Astrocyte (in vitro differentiated cells and primary cell): ENCODE data around the gene COA1. TPM values are rescaled to one million over a fixed set of nuclear protein-coding genes. Genes with fewer than 3 reads are reported as not detected.

Source experiments
- DNase-seq: peaks from one replicate; pipeline ENCODE4 v3.0.0-alpha.2; 2010; ENCODE audit warnings: low read depth
- FAIRE-seq: peaks from 2 replicates; lab custom pipeline; 2011; peaks lifted over from hg19 to GRCh38; lab: Jason Lieb, UNC
- H2AFZ ChIP-seq: 2 replicates; pipeline ENCODE4 v1.6.0; 2012; ENCODE audit warnings: low read depth, low read length, inconsistent platforms
- H3K27ac ChIP-seq: 2 replicates; pipeline ENCODE4 v1.5.1; 2011; ENCODE audit warnings: low read depth, low read length, inconsistent platforms
- H3K27me3 ChIP-seq: 2 replicates; pipeline ENCODE4 v1.6.0; 2011; ENCODE audit warnings: low read length, inconsistent platforms; ENCODE audit not compliant: insufficient read depth
- H3K36me3 ChIP-seq: 2 replicates; pipeline ENCODE4 v1.5.1; 2011; ENCODE audit warnings: low read length, inconsistent platforms; ENCODE audit not compliant: insufficient read depth
- H3K4me1 ChIP-seq: 2 replicates; pipeline ENCODE4 v1.5.1; 2011; ENCODE audit warnings: low read length, inconsistent platforms; ENCODE audit not compliant: insufficient read depth
- H3K4me2 ChIP-seq: 2 replicates; pipeline ENCODE4 v1.6.0; 2012; ENCODE audit warnings: low read length, inconsistent platforms
- H3K4me3 ChIP-seq: 2 replicates; pipeline ENCODE4 v1.5.1; 2011; ENCODE audit warnings: low read depth, mild to moderate bottlenecking, low read length, inconsistent platforms; ENCODE audit not compliant: insufficient read depth
- H3K79me2 ChIP-seq: 2 replicates; pipeline ENCODE4 v1.6.0; 2012; ENCODE audit warnings: mild to moderate bottlenecking, low read length, inconsistent platforms; ENCODE audit not compliant: insufficient read depth
- H3K9ac ChIP-seq: 2 replicates; pipeline ENCODE4 v1.6.0; 2012; ENCODE audit warnings: mild to moderate bottlenecking, low read length, inconsistent platforms
- H3K9me3 ChIP-seq: 2 replicates; pipeline ENCODE4 v1.5.1; 2012; ENCODE audit warnings: low read depth, mild to moderate bottlenecking, low read length, inconsistent platforms; ENCODE audit not compliant: insufficient read depth
- H4K20me1 ChIP-seq: 2 replicates; pipeline ENCODE4 v1.6.0; 2012; ENCODE audit warnings: low read length, inconsistent platforms; ENCODE audit not compliant: insufficient read depth
- H3K27ac Mint-ChIP-seq: one replicate; pipeline ENCODE4 v1.8.0; 2021; ENCODE audit warnings: mild to moderate bottlenecking, mixed read lengths; ENCODE audit not compliant: unreplicated experiment
- H3K27me3 Mint-ChIP-seq: one replicate; pipeline ENCODE4 v1.8.0; 2021; ENCODE audit warnings: low read depth, mixed read lengths; ENCODE audit not compliant: unreplicated experiment
- H3K36me3 Mint-ChIP-seq: one replicate; pipeline ENCODE4 v1.8.0; 2021; ENCODE audit warnings: low read depth, mixed read lengths; ENCODE audit not compliant: unreplicated experiment
- H3K4me1 Mint-ChIP-seq: one replicate; pipeline ENCODE4 v1.8.0; 2021; ENCODE audit warnings: low read depth, mixed read lengths; ENCODE audit not compliant: unreplicated experiment
- H3K4me3 Mint-ChIP-seq: one replicate; pipeline ENCODE4 v1.8.0; 2021; ENCODE audit warnings: mild to moderate bottlenecking, moderate library complexity, mixed read lengths; ENCODE audit not compliant: unreplicated experiment
- H3K9me3 Mint-ChIP-seq: one replicate; pipeline ENCODE4 v1.8.0; 2021; ENCODE audit warnings: mild to moderate bottlenecking, mixed read lengths; ENCODE audit not compliant: unreplicated experiment
- EZH2 ChIP-seq: IDR thresholded peaks from 2 replicates; pipeline ENCODE4 v1.6.1; 2012; ENCODE audit warnings: mild to moderate bottlenecking, low read length, inconsistent platforms; ENCODE audit not compliant: insufficient read depth
- total RNA-seq: library from RNA; stranded (reverse); gene quantifications from 2 replicates; pipeline ENCODE4 v1.2.1, GENCODE V29; 2021
- TF ChIP-seq, protein P1 (sequence below): IDR thresholded peaks from 2 replicates; pipeline ENCODE4 v1.5.1; 2011; ENCODE audit warnings: low read depth, mild to moderate bottlenecking, inconsistent platforms, low read length, moderate library complexity; ENCODE audit not compliant: insufficient read depth

COA1 gene
- total RNA-seq, 1 donor from 2014 or later: 47.0 TPM

DNA sequence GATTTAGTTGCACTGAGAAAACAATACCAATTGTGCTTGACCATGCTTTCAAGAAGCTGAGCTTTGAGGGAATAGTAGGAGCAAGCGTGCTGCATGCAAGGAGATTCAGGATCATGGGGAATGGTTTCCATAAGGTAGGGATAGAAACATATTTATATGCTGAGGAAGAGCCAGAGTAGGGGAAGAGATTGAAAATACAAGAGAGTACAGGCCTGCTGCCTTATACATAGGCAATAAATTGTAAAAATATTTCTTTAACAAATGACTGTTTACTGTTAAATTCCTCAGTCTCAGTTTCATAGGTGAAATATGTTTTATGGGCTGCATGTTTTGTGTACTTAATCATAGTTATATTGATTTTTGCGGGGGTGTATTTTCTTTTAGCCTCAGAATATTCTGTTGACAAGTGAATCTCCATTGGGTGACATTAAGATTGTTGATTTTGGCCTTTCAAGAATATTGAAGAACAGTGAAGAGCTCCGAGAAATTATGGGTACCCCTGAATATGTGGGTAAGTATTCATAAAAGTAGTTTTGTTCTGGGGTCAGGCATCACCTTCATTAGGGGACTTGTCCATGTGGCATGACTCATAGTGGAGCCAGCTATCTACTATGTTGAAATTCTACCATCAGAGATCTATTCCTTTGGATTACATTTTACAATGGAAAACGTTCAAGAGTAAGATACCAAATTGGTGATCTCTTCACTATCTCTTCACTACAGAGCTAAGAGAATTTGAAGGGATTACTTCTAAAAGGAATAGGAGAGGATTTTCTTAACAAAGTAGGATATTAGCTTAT is 109.9 kb downstream of the COA1 start:
- H3K27ac Mint-ChIP-seq: no peak overlapping the region
- Histone ChIP-seq H3K4me2 (no peak overlapping the region), H4K20me1 (peaks cover 50% of the 10 kb centered on the region), H3K36me3 (peaks cover 52% of the 10 kb centered on the region), H3K27me3 (no peaks in the 10 kb centered on the region), H3K9me3 (no peaks in the 10 kb centered on the region), H3K4me3 (no peak overlapping the region), H2AFZ (no peak overlapping the region), H3K4me1 (peaks cover 6% of the 10 kb centered on the region), H3K27ac (no peak overlapping the region), H3K79me2 (peaks cover 85% of the 10 kb centered on the region), H3K9ac (no peak overlapping the region)
- peaks cover 17% of the 10 kb centered on the region for H3K36me3 Mint-ChIP-seq
- H3K27me3 Mint-ChIP-seq: no peaks in the 10 kb centered on the region
- DNase-seq (no peak), FAIRE-seq (no peak)
- H3K4me1 Mint-ChIP-seq: peaks cover 11% of the 10 kb centered on the region
- H3K4me3 Mint-ChIP-seq: no peak overlapping the region
- TF ChIP-seq, protein P1, sequence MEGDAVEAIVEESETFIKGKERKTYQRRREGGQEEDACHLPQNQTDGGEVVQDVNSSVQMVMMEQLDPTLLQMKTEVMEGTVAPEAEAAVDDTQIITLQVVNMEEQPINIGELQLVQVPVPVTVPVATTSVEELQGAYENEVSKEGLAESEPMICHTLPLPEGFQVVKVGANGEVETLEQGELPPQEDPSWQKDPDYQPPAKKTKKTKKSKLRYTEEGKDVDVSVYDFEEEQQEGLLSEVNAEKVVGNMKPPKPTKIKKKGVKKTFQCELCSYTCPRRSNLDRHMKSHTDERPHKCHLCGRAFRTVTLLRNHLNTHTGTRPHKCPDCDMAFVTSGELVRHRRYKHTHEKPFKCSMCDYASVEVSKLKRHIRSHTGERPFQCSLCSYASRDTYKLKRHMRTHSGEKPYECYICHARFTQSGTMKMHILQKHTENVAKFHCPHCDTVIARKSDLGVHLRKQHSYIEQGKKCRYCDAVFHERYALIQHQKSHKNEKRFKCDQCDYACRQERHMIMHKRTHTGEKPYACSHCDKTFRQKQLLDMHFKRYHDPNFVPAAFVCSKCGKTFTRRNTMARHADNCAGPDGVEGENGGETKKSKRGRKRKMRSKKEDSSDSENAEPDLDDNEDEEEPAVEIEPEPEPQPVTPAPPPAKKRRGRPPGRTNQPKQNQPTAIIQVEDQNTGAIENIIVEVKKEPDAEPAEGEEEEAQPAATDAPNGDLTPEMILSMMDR: no peak
- TF ChIP-seq EZH2: no peak
- H3K9me3 Mint-ChIP-seq: no peaks in the 10 kb centered on the region

DNA sequence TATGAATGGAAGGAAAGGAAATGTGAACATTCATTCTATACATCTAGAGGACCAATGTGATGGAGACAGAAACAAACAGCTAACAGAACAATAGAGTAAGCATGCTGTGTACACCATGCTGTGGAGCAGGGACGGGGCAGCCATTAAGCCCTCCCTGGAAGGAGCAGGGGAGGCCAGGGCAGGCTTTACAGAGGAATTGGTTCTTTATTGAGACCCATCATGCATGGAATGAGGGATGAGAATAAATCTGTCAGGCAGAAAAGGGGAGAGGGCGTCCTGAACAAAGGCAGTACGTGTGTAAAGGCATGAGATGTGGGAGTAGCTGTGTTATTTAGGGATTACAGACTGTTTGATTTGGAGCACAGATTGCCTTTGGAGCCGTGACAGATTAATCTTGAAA is 111.2 kb downstream of the COA1 start:
- H3K36me3 ChIP-seq: peaks cover 41% of the 10 kb centered on the region
- H3K4me3 ChIP-seq: no peak overlapping the region
- H3K9ac ChIP-seq: no peak overlapping the region
- no peaks in the 10 kb centered on the region for H3K9me3 ChIP-seq
- no peak overlapping the region for H3K27ac Mint-ChIP-seq
- peaks cover 18% of the 10 kb centered on the region for H3K36me3 Mint-ChIP-seq
- no peak overlapping the region for H3K4me2 ChIP-seq
- H3K27ac ChIP-seq: no peak overlapping the region
- H3K27me3 Mint-ChIP-seq: no peaks in the 10 kb centered on the region
- H3K9me3 Mint-ChIP-seq: no peaks in the 10 kb centered on the region
- H3K27me3 ChIP-seq: no peaks in the 10 kb centered on the region
- H3K4me1 ChIP-seq: peaks cover 9% of the 10 kb centered on the region
- TF ChIP-seq, protein P1: no peak
- no peak for TF ChIP-seq EZH2
- H3K4me1 Mint-ChIP-seq: peaks cover 14% of the 10 kb centered on the region
- no peak for FAIRE-seq
- H2AFZ ChIP-seq: no peak overlapping the region
- peaks cover 95% of the 10 kb centered on the region for H3K79me2 ChIP-seq
- no peak for DNase-seq
- peaks cover 60% of the 10 kb centered on the region for H4K20me1 ChIP-seq
- H3K4me3 Mint-ChIP-seq: no peak overlapping the region

DNA sequence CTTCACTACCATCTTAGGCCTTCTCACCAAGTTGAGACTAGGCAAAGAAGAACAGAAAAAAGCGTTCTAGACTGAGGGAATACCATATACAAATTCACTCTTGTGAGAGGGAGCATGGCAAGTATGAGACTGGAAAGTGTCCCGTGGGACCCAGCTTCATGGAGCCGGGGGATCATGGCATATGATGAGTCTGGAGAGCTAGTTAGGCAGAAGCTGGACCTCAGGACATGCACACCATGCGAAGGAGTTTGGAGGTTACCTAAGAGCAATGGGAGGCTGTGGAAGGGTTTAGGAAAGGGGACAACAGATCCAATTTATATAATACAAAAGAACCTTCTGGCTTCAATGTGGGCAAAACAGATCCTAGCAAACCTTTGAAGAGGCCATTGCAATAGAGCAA is 112.3 kb downstream of the COA1 start:
- Histone ChIP-seq H3K79me2 (peaks cover 91% of the 10 kb centered on the region), H3K9ac (no peak overlapping the region), H4K20me1 (peaks cover 65% of the 10 kb centered on the region), H3K4me2 (no peak overlapping the region), H3K9me3 (no peaks in the 10 kb centered on the region), H3K4me3 (no peak overlapping the region), H2AFZ (no peak overlapping the region), H3K36me3 (peaks cover 42% of the 10 kb centered on the region), H3K27ac (no peak overlapping the region), H3K27me3 (no peaks in the 10 kb centered on the region), H3K4me1 (peaks cover 20% of the 10 kb centered on the region)
- no peaks in the 10 kb centered on the region for H3K27me3 Mint-ChIP-seq
- H3K4me3 Mint-ChIP-seq: no peak overlapping the region
- peaks cover 20% of the 10 kb centered on the region for H3K4me1 Mint-ChIP-seq
- TF ChIP-seq EZH2: no peak
- TF ChIP-seq, protein P1: no peak
- DNase-seq (no peak), FAIRE-seq (no peak)
- H3K9me3 Mint-ChIP-seq: no peaks in the 10 kb centered on the region
- H3K36me3 Mint-ChIP-seq: peaks cover 18% of the 10 kb centered on the region
- no peak overlapping the region for H3K27ac Mint-ChIP-seq
